WTC11 (cell line): ENCODE results near the gene SUCLA2. TPM values are rescaled to one million over a fixed set of nuclear protein-coding genes. Genes with fewer than 3 reads are reported as not detected.

Experiments used
- ATAC-seq: fragments of 200-7000 bp; cut with Tn5 transposase; 2 replicates; pipeline ENCODE4 v1.10.0; 2021; ENCODE audit warnings: mild to moderate bottlenecking, moderate library complexity
- CTCF ChIA-PET: fragments of 300-600 bp; sonication (Branson Sonifier 250); formaldehyde crosslinking; loops from one replicate; lab custom pipeline; 2021; ENCODE audit warnings: antibody characterized with exemption; lab: Charles Lee
- POLR2A ChIA-PET: fragments of 350-600 bp; sonication (Branson Sonifier 250); formaldehyde crosslinking; loops from one replicate; lab custom pipeline; 2021; ENCODE audit warnings: antibody characterized with exemption; lab: Charles Lee
- DNase-seq: peaks from one replicate; pipeline ENCODE4 v3.0.0; 2021; ENCODE audit warnings: low spot score
- H3K27ac Mint-ChIP-seq: 2 replicates; pipeline ENCODE4 v1.8.0; 2021; ENCODE audit warnings: mixed read lengths
- H3K27me3 Mint-ChIP-seq: 2 replicates; pipeline ENCODE4 v1.8.0; 2021; ENCODE audit warnings: low read depth, mild to moderate bottlenecking, moderate library complexity, mixed read lengths
- H3K36me3 Mint-ChIP-seq: 2 replicates; pipeline ENCODE4 v1.8.0; 2021; ENCODE audit warnings: mixed read lengths
- H3K4me1 Mint-ChIP-seq: 2 replicates; pipeline ENCODE4 v1.8.0; 2022; ENCODE audit warnings: mixed read lengths
- H3K4me3 Mint-ChIP-seq: 2 replicates; pipeline ENCODE4 v1.8.0; 2021; ENCODE audit warnings: mild to moderate bottlenecking, moderate library complexity, mixed read lengths
- H3K9me3 Mint-ChIP-seq: 2 replicates; pipeline ENCODE4 v1.8.0; 2021; ENCODE audit warnings: mixed read lengths
- CREB1 ChIP-seq: sonication (generic); formaldehyde crosslinking; IDR thresholded peaks from 2 replicates; pipeline ENCODE4 v1.8.0; 2023; ENCODE audit warnings: mild to moderate bottlenecking, missing genetic modification reagents
- ELF4 ChIP-seq: sonication (generic); formaldehyde crosslinking; IDR thresholded peaks from 2 replicates; pipeline ENCODE4 v1.8.1; 2022; ENCODE audit warnings: low read depth, mild to moderate bottlenecking, moderate library complexity, missing genetic modification reagents
- JAZF1 ChIP-seq: fragments of 250-450 bp; sonication (Bioruptor Pico); IDR thresholded peaks from 2 replicates; pipeline ENCODE4 v1.9.0; 2021; ENCODE audit warnings: moderate library complexity, mild to moderate bottlenecking, inconsistent platforms
- JUN ChIP-seq: sonication (generic); formaldehyde crosslinking; IDR thresholded peaks from 2 replicates; pipeline ENCODE4 v1.8.0; 2023; ENCODE audit warnings: mild to moderate bottlenecking, missing genetic modification reagents
- OVOL2 ChIP-seq: fragments of 250-450 bp; sonication (Bioruptor Pico); IDR thresholded peaks from 2 replicates; pipeline ENCODE4 v1.9.0; 2021; ENCODE audit warnings: mild to moderate bottlenecking, borderline replicate concordance
- RELA ChIP-seq: sonication (generic); formaldehyde crosslinking; IDR thresholded peaks from 2 replicates; pipeline ENCODE4 v1.8.1; 2022; ENCODE audit warnings: missing genetic modification reagents, mild to moderate bottlenecking, borderline replicate concordance
- SMAD4 ChIP-seq: sonication (generic); formaldehyde crosslinking; IDR thresholded peaks from 2 replicates; pipeline ENCODE4 v1.8.0; 2022; ENCODE audit warnings: mild to moderate bottlenecking, missing genetic modification reagents
- SP1 ChIP-seq: sonication (generic); formaldehyde crosslinking; conservative IDR thresholded peaks from 2 replicates; pipeline ENCODE4 v1.8.1; 2022; ENCODE audit warnings: missing genetic modification reagents
- ZNF121 ChIP-seq: sonication (generic); formaldehyde crosslinking; IDR thresholded peaks from 2 replicates; pipeline ENCODE4 v1.8.0; 2023; ENCODE audit warnings: missing genetic modification reagents
- ZNF423 ChIP-seq: fragments of 250-450 bp; sonication (Bioruptor Pico); IDR thresholded peaks from 2 replicates; pipeline ENCODE4 v2.1.2; 2022; ENCODE audit warnings: mild to moderate bottlenecking, moderate library complexity
- total RNA-seq: library from RNA; stranded (reverse); gene quantifications from 3 replicates; pipeline ENCODE4 v1.2.3, GENCODE V29; 2021
- TF ChIP-seq, protein P1 (sequence below): sonication (generic); formaldehyde crosslinking; IDR thresholded peaks from 2 replicates; pipeline ENCODE4 v1.8.0; 2022; ENCODE audit warnings: mild to moderate bottlenecking, missing genetic modification reagents
- TF ChIP-seq, protein P2 (sequence below): sonication (generic); formaldehyde crosslinking; IDR thresholded peaks from 2 replicates; pipeline ENCODE4 v1.8.1; 2022; ENCODE audit warnings: mild to moderate bottlenecking, missing genetic modification reagents, moderate library complexity, borderline replicate concordance
- TF ChIP-seq, protein P3 (sequence below): sonication (generic); formaldehyde crosslinking; IDR thresholded peaks from 2 replicates; pipeline ENCODE4 v1.8.0; 2022; ENCODE audit warnings: missing genetic modification reagents
- TF ChIP-seq, protein P4 (sequence below): sonication (generic); formaldehyde crosslinking; conservative IDR thresholded peaks from 2 replicates; pipeline ENCODE4 v1.8.1; 2022; ENCODE audit warnings: mild to moderate bottlenecking, missing genetic modification reagents
- TF ChIP-seq, protein P5 (sequence below): sonication (generic); formaldehyde crosslinking; IDR thresholded peaks from 2 replicates; pipeline ENCODE4 v1.8.1; 2023; ENCODE audit warnings: mild to moderate bottlenecking, missing genetic modification reagents, moderate library complexity

The SUCLA2 gene
- total RNA-seq, 1 experiment from 2014 or later: 66.8 TPM

DNA sequence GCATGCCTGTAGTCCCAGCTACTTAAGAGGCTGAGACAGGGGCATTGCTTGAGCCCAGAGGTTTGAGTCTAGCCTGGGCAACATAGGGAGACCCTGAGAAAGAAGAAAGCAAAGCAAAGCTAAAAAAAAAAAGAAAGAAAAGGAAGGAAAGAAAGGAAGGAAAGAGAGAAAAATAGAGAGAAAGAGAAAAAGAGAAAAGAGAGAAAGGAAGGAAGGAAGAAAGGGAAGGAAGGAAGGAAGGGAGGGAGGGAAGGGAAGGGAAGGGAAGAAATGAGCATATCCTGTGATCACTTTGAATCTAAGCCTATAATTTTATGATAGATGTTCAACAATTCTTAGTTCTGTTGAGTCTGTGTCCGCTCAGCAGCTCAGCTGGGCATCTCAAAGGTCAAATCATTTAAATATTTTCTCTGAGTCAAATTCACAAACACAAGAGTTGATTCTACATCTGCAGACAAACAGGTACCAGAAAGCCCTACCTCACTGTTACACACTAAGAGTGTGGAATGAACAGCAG lies 70.4 kb downstream of the SUCLA2 start:
- Mint-ChIP-seq H3K9me3 (peaks cover 1% of the 10 kb centered on the region), H3K4me1 (peaks cover 41% of the 10 kb centered on the region), H3K36me3 (peaks cover 4% of the 10 kb centered on the region), H3K4me3 (no peak overlapping the region), H3K27me3 (no peaks in the 10 kb centered on the region), H3K27ac (no peak overlapping the region)
- POLR2A ChIA-PET: no interaction called here
- ATAC-seq (no peak), DNase-seq (no peak)
- CTCF ChIA-PET: no interaction called here
- TF ChIP-seq RELA (CRISPR knock-in tag) (no peak), JUN (CRISPR knock-in tag) (no peak), JAZF1 (CRISPR knock-in tag) (no peak), ELF4 (CRISPR knock-in tag) (no peak)
- TF ChIP-seq, protein P1, sequence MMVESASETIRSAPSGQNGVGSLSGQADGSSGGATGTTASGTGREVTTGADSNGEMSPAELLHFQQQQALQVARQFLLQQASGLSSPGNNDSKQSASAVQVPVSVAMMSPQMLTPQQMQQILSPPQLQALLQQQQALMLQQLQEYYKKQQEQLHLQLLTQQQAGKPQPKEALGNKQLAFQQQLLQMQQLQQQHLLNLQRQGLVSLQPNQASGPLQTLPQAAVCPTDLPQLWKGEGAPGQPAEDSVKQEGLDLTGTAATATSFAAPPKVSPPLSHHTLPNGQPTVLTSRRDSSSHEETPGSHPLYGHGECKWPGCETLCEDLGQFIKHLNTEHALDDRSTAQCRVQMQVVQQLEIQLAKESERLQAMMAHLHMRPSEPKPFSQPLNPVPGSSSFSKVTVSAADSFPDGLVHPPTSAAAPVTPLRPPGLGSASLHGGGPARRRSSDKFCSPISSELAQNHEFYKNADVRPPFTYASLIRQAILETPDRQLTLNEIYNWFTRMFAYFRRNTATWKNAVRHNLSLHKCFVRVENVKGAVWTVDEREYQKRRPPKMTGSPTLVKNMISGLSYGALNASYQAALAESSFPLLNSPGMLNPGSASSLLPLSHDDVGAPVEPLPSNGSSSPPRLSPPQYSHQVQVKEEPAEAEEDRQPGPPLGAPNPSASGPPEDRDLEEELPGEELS (CRISPR knock-in tag): no peak

DNA sequence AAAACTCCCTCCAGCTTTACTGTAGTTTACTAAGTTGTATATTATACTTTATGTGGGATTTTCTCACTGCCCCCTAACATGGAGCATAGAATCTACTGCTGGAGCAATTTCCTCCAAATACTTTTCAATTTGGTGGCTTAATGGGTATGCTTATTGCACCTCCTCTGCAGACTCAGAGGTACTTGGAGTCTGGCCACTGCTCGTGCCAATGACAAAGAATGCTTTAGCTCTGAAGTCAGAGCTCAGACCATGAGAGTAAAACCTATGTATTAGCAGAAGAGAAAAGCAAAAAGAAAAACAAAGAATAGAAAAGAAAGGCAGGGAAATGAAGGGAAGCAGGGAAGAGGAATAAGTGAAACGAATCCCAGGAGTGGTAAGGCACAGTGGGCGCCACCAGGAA lies 71.9 kb downstream of the SUCLA2 start:
- TF ChIP-seq ZNF121 (CRISPR knock-in tag): no peak
- no peak for TF ChIP-seq CREB1 (CRISPR knock-in tag)
- no peak for TF ChIP-seq ZNF423 (CRISPR knock-in tag)
- TF ChIP-seq, protein P2, sequence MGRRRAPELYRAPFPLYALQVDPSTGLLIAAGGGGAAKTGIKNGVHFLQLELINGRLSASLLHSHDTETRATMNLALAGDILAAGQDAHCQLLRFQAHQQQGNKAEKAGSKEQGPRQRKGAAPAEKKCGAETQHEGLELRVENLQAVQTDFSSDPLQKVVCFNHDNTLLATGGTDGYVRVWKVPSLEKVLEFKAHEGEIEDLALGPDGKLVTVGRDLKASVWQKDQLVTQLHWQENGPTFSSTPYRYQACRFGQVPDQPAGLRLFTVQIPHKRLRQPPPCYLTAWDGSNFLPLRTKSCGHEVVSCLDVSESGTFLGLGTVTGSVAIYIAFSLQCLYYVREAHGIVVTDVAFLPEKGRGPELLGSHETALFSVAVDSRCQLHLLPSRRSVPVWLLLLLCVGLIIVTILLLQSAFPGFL (CRISPR knock-in tag): no peak
- TF ChIP-seq SP1 (CRISPR knock-in tag): no peak
- TF ChIP-seq, protein P3, sequence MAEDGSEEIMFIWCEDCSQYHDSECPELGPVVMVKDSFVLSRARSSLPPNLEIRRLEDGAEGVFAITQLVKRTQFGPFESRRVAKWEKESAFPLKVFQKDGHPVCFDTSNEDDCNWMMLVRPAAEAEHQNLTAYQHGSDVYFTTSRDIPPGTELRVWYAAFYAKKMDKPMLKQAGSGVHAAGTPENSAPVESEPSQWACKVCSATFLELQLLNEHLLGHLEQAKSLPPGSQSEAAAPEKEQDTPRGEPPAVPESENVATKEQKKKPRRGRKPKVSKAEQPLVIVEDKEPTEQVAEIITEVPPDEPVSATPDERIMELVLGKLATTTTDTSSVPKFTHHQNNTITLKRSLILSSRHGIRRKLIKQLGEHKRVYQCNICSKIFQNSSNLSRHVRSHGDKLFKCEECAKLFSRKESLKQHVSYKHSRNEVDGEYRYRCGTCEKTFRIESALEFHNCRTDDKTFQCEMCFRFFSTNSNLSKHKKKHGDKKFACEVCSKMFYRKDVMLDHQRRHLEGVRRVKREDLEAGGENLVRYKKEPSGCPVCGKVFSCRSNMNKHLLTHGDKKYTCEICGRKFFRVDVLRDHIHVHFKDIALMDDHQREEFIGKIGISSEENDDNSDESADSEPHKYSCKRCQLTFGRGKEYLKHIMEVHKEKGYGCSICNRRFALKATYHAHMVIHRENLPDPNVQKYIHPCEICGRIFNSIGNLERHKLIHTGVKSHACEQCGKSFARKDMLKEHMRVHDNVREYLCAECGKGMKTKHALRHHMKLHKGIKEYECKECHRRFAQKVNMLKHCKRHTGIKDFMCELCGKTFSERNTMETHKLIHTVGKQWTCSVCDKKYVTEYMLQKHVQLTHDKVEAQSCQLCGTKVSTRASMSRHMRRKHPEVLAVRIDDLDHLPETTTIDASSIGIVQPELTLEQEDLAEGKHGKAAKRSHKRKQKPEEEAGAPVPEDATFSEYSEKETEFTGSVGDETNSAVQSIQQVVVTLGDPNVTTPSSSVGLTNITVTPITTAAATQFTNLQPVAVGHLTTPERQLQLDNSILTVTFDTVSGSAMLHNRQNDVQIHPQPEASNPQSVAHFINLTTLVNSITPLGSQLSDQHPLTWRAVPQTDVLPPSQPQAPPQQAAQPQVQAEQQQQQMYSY (CRISPR knock-in tag): no peak
- no peak for TF ChIP-seq OVOL2 (CRISPR knock-in tag)
- TF ChIP-seq JAZF1 (CRISPR knock-in tag): no peak
- TF ChIP-seq SMAD4 (CRISPR knock-in tag): no peak
- TF ChIP-seq, protein P4, sequence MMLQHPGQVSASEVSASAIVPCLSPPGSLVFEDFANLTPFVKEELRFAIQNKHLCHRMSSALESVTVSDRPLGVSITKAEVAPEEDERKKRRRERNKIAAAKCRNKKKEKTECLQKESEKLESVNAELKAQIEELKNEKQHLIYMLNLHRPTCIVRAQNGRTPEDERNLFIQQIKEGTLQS: no peak
- TF ChIP-seq, protein P5, sequence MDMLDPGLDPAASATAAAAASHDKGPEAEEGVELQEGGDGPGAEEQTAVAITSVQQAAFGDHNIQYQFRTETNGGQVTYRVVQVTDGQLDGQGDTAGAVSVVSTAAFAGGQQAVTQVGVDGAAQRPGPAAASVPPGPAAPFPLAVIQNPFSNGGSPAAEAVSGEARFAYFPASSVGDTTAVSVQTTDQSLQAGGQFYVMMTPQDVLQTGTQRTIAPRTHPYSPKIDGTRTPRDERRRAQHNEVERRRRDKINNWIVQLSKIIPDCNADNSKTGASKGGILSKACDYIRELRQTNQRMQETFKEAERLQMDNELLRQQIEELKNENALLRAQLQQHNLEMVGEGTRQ (CRISPR knock-in tag): no peak
- DNase-seq (no peak), ATAC-seq (no peak)
- ChIA-PET POLR2A (no interaction called here), CTCF (no interaction called here)
- no peaks in the 10 kb centered on the region for H3K27me3 Mint-ChIP-seq
- no peak overlapping the region for H3K4me3 Mint-ChIP-seq
- H3K27ac Mint-ChIP-seq: peak overlapping the region; percentile 85; the same call in 1 of the 2 replicates
- peaks cover 32% of the 10 kb centered on the region for H3K4me1 Mint-ChIP-seq
- H3K36me3 Mint-ChIP-seq: no peaks in the 10 kb centered on the region
- peaks cover under 1% of the 10 kb centered on the region; the same call in 1 of the 2 replicates for H3K9me3 Mint-ChIP-seq
